K562 (cell line): ENCODE results near the gene ZBTB22.

ENCODE experiments used
- CBX5 ChIP-seq: IDR thresholded peaks from 2 replicates; pipeline ENCODE4 v1.6.1; 2014; ENCODE audit warnings: low read depth, borderline replicate concordance
- ETV6 ChIP-seq, 3 experiments: fragments of 150-350 bp in 1 of 3; sonication (generic) in 1 of 3; formaldehyde crosslinking in 1 of 3; IDR thresholded peaks; 2 replicates each; pipeline versions ENCODE4 v1.6.1 to v1.8.0; 2014 to 2022; ENCODE audit warnings: borderline replicate concordance in 2 of 3, low read depth in 2 of 3, antibody characterized with exemption in 1 of 3, low read length in 1 of 3, mild to moderate bottlenecking in 1 of 3, missing genetic modification reagents in 1 of 3
- MAFK ChIP-seq: IDR thresholded peaks from 2 replicates; pipeline ENCODE4 v1.6.1; 2011; ENCODE audit warnings: low read length, improper control_type of control experiment
- POLR2A ChIP-seq: fragments of 450-650 bp; conservative IDR thresholded peaks from 2 replicates; pipeline ENCODE4 v1.6.1; 2016

DNA sequence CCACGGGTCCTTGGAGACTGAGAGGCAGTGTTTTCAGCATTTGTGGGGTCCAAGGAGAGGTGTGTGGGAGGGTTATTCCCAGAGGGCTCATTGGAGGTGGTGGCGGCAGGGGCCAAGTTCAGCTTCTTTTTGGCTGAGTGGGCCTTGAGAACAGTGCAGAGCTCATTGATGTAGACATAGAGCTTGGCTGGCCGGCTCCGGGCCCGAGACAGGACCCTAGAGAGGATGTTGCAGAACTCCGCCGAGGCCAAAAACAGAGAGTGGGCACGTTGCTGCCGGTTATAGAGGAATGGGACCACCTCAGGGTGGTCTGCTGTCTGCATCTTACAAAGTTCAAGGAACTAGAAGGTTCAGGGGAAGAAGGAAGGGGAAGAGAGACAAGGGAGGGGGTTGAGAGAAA, 3.7 kb upstream of the ZBTB22 start:
- TF ChIP-seq CBX5 (no peak), MAFK (no peak), POLR2A (no peak), ETV6 (IDR thresholded peaks at IDR 0.05; ENCODE audit: borderline replicate concordance in 1 of 2, low read depth in 2 of 2, low read length in 1 of 2) (no peak), ETV6 (CRISPR knock-in tag; IDR thresholded peaks at IDR 0.05; ENCODE audit: borderline replicate concordance) (no peak)
